Stimulated activated naive CD8-positive, alpha-beta T cell treated with anti-CD3 and anti-CD28 coated beads, Interleukin-15, Interleukin-2, amounts not matched to agents 100 ng/mL and 50 ng/mL, for 24 hours (primary cell): ENCODE data around the gene CCBE1.

ENCODE experiments used
- H3K27ac Mint-ChIP-seq: one replicate; pipeline ENCODE4 v1.8.0; 2021; ENCODE audit warnings: mild to moderate bottlenecking, mixed read lengths
- H3K27me3 Mint-ChIP-seq: one replicate; pipeline ENCODE4 v1.8.0; 2021; ENCODE audit warnings: mixed read lengths
- H3K36me3 Mint-ChIP-seq: one replicate; pipeline ENCODE4 v1.8.0; 2021; ENCODE audit warnings: low read depth, mixed read lengths
- H3K4me1 Mint-ChIP-seq: one replicate; pipeline ENCODE4 v1.8.0; 2021; ENCODE audit warnings: low read depth, mixed read lengths
- H3K4me3 Mint-ChIP-seq: one replicate; pipeline ENCODE4 v1.8.0; 2021; ENCODE audit warnings: mild to moderate bottlenecking, mixed read lengths
- H3K9me3 Mint-ChIP-seq: one replicate; pipeline ENCODE4 v1.8.0; 2021; ENCODE audit warnings: mixed read lengths

CCBE1 gene

GRCh38 chr18:59613903-59614302, 83.3 kb downstream of the CCBE1 start:
- Mint-ChIP-seq H3K4me3 (no peak overlapping the region), H3K27me3 (no peaks in the 10 kb centered on the region), H3K9me3 (no peaks in the 10 kb centered on the region), H3K36me3 (no peaks in the 10 kb centered on the region), H3K27ac (no peak overlapping the region), H3K4me1 (no peaks in the 10 kb centered on the region)

GRCh38 chr18:59612381-59612780, 84.8 kb downstream of the CCBE1 start:
- no peaks in the 10 kb centered on the region for H3K9me3 Mint-ChIP-seq
- no peaks in the 10 kb centered on the region for H3K36me3 Mint-ChIP-seq
- no peak overlapping the region for H3K4me3 Mint-ChIP-seq
- no peaks in the 10 kb centered on the region for H3K27me3 Mint-ChIP-seq
- no peaks in the 10 kb centered on the region for H3K4me1 Mint-ChIP-seq
- no peak overlapping the region for H3K27ac Mint-ChIP-seq

GRCh38 chr18:59610546-59611140, 86.6 kb downstream of the CCBE1 start:
- Mint-ChIP-seq H3K27ac (no peak overlapping the region), H3K4me3 (no peak overlapping the region), H3K9me3 (no peaks in the 10 kb centered on the region), H3K36me3 (no peaks in the 10 kb centered on the region), H3K27me3 (no peaks in the 10 kb centered on the region), H3K4me1 (no peaks in the 10 kb centered on the region)

- no peak overlapping the region for H3K4me3 Mint-ChIP-seq
- H3K9me3 Mint-ChIP-seq, result no peaks in the 10 kb centered on the region
- no peaks in the 10 kb centered on the region for H3K27me3 Mint-ChIP-seq
- H3K27ac Mint-ChIP-seq, result no peak overlapping the region
- H3K4me1 Mint-ChIP-seq, result no peaks in the 10 kb centered on the region
- no peaks in the 10 kb centered on the region for H3K36me3 Mint-ChIP-seq
Measured at GRCh38 chr18:59609654-59610053, 87.6 kb downstream of the CCBE1 start.

GRCh38 chr18:59607471-59607870, 89.8 kb downstream of the CCBE1 start:
- H3K4me1 Mint-ChIP-seq, result no peaks in the 10 kb centered on the region
- H3K36me3 Mint-ChIP-seq, result no peaks in the 10 kb centered on the region
- no peak overlapping the region for H3K27ac Mint-ChIP-seq
- H3K27me3 Mint-ChIP-seq, result no peaks in the 10 kb centered on the region
- H3K9me3 Mint-ChIP-seq, result no peaks in the 10 kb centered on the region
- no peak overlapping the region for H3K4me3 Mint-ChIP-seq

GRCh38 chr18:59607078-59607379, 90.2 kb downstream of the CCBE1 start:
- no peaks in the 10 kb centered on the region for H3K9me3 Mint-ChIP-seq
- H3K27ac Mint-ChIP-seq, result no peak overlapping the region
- H3K27me3 Mint-ChIP-seq, result no peaks in the 10 kb centered on the region
- H3K4me3 Mint-ChIP-seq, result no peak overlapping the region
- H3K36me3 Mint-ChIP-seq, result no peaks in the 10 kb centered on the region
- H3K4me1 Mint-ChIP-seq, result no peaks in the 10 kb centered on the region

GRCh38 chr18:59606193-59607077, 90.8 kb downstream of the CCBE1 start:
- no peaks in the 10 kb centered on the region for H3K27me3 Mint-ChIP-seq
- H3K4me1 Mint-ChIP-seq, result no peaks in the 10 kb centered on the region
- H3K4me3 Mint-ChIP-seq, result no peak overlapping the region
- no peak overlapping the region for H3K27ac Mint-ChIP-seq
- no peaks in the 10 kb centered on the region for H3K36me3 Mint-ChIP-seq
- H3K9me3 Mint-ChIP-seq, result no peaks in the 10 kb centered on the region

GRCh38 chr18:59605633-59606192, 91.5 kb downstream of the CCBE1 start:
- no peak overlapping the region for H3K27ac Mint-ChIP-seq
- no peaks in the 10 kb centered on the region for H3K4me1 Mint-ChIP-seq
- no peaks in the 10 kb centered on the region for H3K9me3 Mint-ChIP-seq
- H3K4me3 Mint-ChIP-seq, result no peak overlapping the region
- H3K36me3 Mint-ChIP-seq, result no peaks in the 10 kb centered on the region
- H3K27me3 Mint-ChIP-seq, result no peaks in the 10 kb centered on the region

GRCh38 chr18:59604877-59605276, 92.3 kb downstream of the CCBE1 start:
- no peaks in the 10 kb centered on the region for H3K4me1 Mint-ChIP-seq
- H3K27ac Mint-ChIP-seq, result no peak overlapping the region
- no peak overlapping the region for H3K4me3 Mint-ChIP-seq
- no peaks in the 10 kb centered on the region for H3K9me3 Mint-ChIP-seq
- H3K27me3 Mint-ChIP-seq, result no peaks in the 10 kb centered on the region
- no peaks in the 10 kb centered on the region for H3K36me3 Mint-ChIP-seq

GRCh38 chr18:59597049-59597448, 100.2 kb downstream of the CCBE1 start:
- Mint-ChIP-seq H3K36me3 (no peaks in the 10 kb centered on the region), H3K4me3 (no peak overlapping the region), H3K9me3 (no peaks in the 10 kb centered on the region), H3K27ac (no peak overlapping the region), H3K27me3 (no peaks in the 10 kb centered on the region), H3K4me1 (no peaks in the 10 kb centered on the region)

- Mint-ChIP-seq H3K4me1 (no peaks in the 10 kb centered on the region), H3K27me3 (no peaks in the 10 kb centered on the region), H3K9me3 (no peaks in the 10 kb centered on the region), H3K4me3 (no peak overlapping the region), H3K27ac (no peak overlapping the region), H3K36me3 (no peaks in the 10 kb centered on the region)
Measured at GRCh38 chr18:59593291-59593717, 103.9 kb downstream of the CCBE1 start.

GRCh38 chr18:59592624-59593023, 104.6 kb downstream of the CCBE1 start:
- Mint-ChIP-seq H3K27ac (no peak overlapping the region), H3K4me3 (no peak overlapping the region), H3K36me3 (no peaks in the 10 kb centered on the region), H3K9me3 (no peaks in the 10 kb centered on the region), H3K27me3 (no peaks in the 10 kb centered on the region), H3K4me1 (no peaks in the 10 kb centered on the region)

GRCh38 chr18:59582395-59582794, 114.8 kb downstream of the CCBE1 start:
- Mint-ChIP-seq H3K27ac (no peak overlapping the region), H3K36me3 (no peaks in the 10 kb centered on the region), H3K4me3 (no peak overlapping the region), H3K9me3 (no peaks in the 10 kb centered on the region), H3K27me3 (no peaks in the 10 kb centered on the region), H3K4me1 (no peaks in the 10 kb centered on the region)

- H3K36me3 Mint-ChIP-seq, result no peaks in the 10 kb centered on the region
- H3K4me3 Mint-ChIP-seq, result no peak overlapping the region
- no peak overlapping the region for H3K27ac Mint-ChIP-seq
- no peaks in the 10 kb centered on the region for H3K4me1 Mint-ChIP-seq
- H3K27me3 Mint-ChIP-seq, result no peaks in the 10 kb centered on the region
- no peaks in the 10 kb centered on the region for H3K9me3 Mint-ChIP-seq
Measured at GRCh38 chr18:59579509-59579908, 117.7 kb downstream of the CCBE1 start.

GRCh38 chr18:59577386-59577655, 119.9 kb downstream of the CCBE1 start:
- Mint-ChIP-seq H3K4me3 (no peak overlapping the region), H3K36me3 (no peaks in the 10 kb centered on the region), H3K27me3 (no peaks in the 10 kb centered on the region), H3K27ac (no peak overlapping the region), H3K9me3 (no peaks in the 10 kb centered on the region), H3K4me1 (no peaks in the 10 kb centered on the region)
